IPS DF 6.9 (cell line): ENCODE data around the gene VWC2.
"Not testable (repeated sequence)": the region's sequence is repeated elsewhere in the genome, so short reads cannot be mapped to it uniquely, and the experiment has no call there.

Experiments
- DNase-seq: peaks from one replicate; pipeline ENCODE4 v3.0.0-alpha.2; 2013; ENCODE audit warnings: low read depth, low spot score
- H3K27ac ChIP-seq: one replicate; pipeline ENCODE4 v1.5.1; 2013; ENCODE audit warnings: low read length, control low read depth
- H3K27me3 ChIP-seq: 2 replicates; pipeline ENCODE4 v1.6.1; 2013; ENCODE audit warnings: mild to moderate bottlenecking, low read length; ENCODE audit not compliant: control insufficient read depth, insufficient read depth
- H3K36me3 ChIP-seq: 2 replicates; pipeline ENCODE4 v1.6.1; 2013; ENCODE audit warnings: low read length; ENCODE audit not compliant: control insufficient read depth, insufficient read depth
- H3K4me1 ChIP-seq: 2 replicates; pipeline ENCODE4 v1.6.1; 2013; ENCODE audit warnings: low read length; ENCODE audit not compliant: control insufficient read depth, insufficient read depth
- H3K4me3 ChIP-seq: 2 replicates; pipeline ENCODE4 v1.5.1; 2013; ENCODE audit warnings: mild to moderate bottlenecking, low read length
- H3K9me3 ChIP-seq: 2 replicates; pipeline ENCODE4 v1.6.1; 2013; ENCODE audit warnings: low read length, inconsistent platforms; ENCODE audit not compliant: control insufficient read depth, insufficient read depth
- WGBS: extraction: QIAGEN DNeasy Blood & Tissue Kit; methylation state at CpG from one replicate; pipeline ENCODE4 v1.1.7; 2013; ENCODE audit warnings: mixed read lengths, missing lambda C conversion rate; ENCODE audit not compliant: insufficient read length, insufficient coverage; 5-methylcytosine and 5-hydroxymethylcytosine counted together

Gene VWC2

DNA sequence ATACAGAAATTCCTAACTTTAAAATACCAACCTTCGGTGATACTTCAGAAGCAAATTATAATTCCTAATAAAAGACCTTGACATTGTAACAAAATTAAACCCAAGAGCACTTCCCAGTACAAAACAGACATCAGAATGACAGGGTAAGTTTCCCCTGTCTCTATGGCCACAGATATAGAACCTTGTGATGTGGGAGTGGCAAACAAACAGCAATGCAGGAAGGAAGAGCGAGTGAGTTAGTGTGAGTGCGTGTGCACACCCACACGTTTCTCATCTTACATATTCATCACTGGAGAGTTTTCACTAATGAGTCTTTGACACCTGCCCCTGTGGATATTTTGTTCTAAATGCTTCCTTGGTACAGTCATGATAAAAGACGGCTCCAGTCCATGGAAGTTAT lies 72.2 kb downstream of the VWC2 start:
- no peaks in the 10 kb centered on the region for H3K36me3 ChIP-seq
- WGBS, result no CpG with 5 or more reads among the region's 5 CpGs
- DNase-seq, result no peak
- no peaks in the 10 kb centered on the region for H3K4me1 ChIP-seq
- H3K9me3 ChIP-seq, result no peaks in the 10 kb centered on the region
- H3K27ac ChIP-seq, result no peak overlapping the region
- no peaks in the 10 kb centered on the region for H3K27me3 ChIP-seq
- no peak overlapping the region for H3K4me3 ChIP-seq

- Histone ChIP-seq H3K27me3 (no peaks in the 10 kb centered on the region), H3K36me3 (no peaks in the 10 kb centered on the region), H3K9me3 (no peaks in the 10 kb centered on the region), H3K4me3 (no peak overlapping the region), H3K27ac (no peak overlapping the region), H3K4me1 (no peaks in the 10 kb centered on the region; the same call in 1 of the 2 replicates)
- no CpG with 5 or more reads among the region's 8 CpGs for WGBS
- DNase-seq, result no peak
These were observed 74.9 kb downstream of the VWC2 start for GRCh38 chr7:49848211-49848841.

DNA sequence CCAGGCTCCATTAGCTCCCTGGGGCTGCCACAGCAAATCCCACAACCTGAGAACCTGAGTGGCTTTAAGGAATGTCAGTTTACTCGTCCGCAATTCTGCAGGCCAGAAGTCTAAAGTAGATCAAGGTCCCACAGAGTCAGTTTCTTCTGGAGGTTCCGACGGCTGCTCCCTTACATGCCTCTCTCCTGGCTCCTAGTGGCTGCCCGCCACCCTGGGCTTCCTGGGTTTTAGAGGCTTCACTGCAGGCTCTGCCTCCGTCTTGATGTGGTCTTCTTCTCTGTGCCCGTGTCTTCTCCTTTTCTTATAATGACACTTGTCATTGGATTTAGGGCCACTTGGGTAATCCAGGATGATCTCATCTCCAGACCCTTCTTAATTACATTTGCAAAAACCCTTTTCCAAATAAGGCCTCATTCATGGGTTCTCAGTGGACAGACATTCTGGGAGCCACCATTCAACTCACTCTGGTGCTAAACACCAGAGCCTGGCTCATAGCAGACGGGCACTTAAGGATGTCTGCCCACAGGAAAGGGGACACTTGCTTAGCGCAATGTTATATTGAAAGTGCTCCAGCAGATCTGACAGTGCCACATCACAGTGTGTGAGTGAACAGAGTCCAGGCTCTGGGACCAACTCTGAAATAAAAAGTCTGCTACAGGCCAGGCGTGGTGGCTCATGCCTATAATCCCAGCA lies 77.6 kb downstream of the VWC2 start:
- no peaks in the 10 kb centered on the region for H3K27me3 ChIP-seq
- no peak overlapping the region for H3K27ac ChIP-seq
- no peak overlapping the region for H3K4me3 ChIP-seq
- no CpG with 5 or more reads among the region's 10 CpGs for WGBS
- no peaks in the 10 kb centered on the region; the same call in 1 of the 2 replicates for H3K4me1 ChIP-seq
- DNase-seq, result no peak
- no peaks in the 10 kb centered on the region for H3K36me3 ChIP-seq
- H3K9me3 ChIP-seq, result no peaks in the 10 kb centered on the region

DNA sequence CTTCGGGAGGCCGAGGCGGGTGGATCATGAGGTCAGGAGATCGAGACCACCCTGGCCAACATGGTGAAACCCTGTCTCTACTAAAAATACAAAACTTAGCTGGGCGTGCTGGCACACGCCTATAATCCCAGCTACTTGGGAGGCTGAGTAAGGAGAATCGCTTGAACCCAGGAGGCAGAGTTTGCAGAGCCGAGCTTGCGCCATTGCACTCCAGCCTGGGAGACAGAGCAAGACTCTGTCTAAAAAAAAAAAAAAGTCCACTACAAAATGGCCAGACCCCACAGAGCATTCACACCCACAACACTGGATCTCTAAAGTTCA lies 78.1 kb downstream of the VWC2 start:
- not testable (repeated sequence) for H3K27me3 ChIP-seq, H3K4me3 ChIP-seq, H3K36me3 ChIP-seq, H3K4me1 ChIP-seq, DNase-seq, H3K27ac ChIP-seq, H3K9me3 ChIP-seq
- WGBS, result no CpG with 5 or more reads among the region's 9 CpGs

GRCh38 chr7:49852619-49853462 lies 79.4 kb downstream of the VWC2 start:
- Histone ChIP-seq H3K4me3 (no peak overlapping the region), H3K4me1 (no peaks in the 10 kb centered on the region; the same call in 1 of the 2 replicates), H3K27ac (no peak overlapping the region), H3K36me3 (no peaks in the 10 kb centered on the region), H3K27me3 (no peaks in the 10 kb centered on the region), H3K9me3 (no peaks in the 10 kb centered on the region)
- WGBS, result no CpG with 5 or more reads among the region's 11 CpGs
- peak; percentile 71 for DNase-seq

DNA sequence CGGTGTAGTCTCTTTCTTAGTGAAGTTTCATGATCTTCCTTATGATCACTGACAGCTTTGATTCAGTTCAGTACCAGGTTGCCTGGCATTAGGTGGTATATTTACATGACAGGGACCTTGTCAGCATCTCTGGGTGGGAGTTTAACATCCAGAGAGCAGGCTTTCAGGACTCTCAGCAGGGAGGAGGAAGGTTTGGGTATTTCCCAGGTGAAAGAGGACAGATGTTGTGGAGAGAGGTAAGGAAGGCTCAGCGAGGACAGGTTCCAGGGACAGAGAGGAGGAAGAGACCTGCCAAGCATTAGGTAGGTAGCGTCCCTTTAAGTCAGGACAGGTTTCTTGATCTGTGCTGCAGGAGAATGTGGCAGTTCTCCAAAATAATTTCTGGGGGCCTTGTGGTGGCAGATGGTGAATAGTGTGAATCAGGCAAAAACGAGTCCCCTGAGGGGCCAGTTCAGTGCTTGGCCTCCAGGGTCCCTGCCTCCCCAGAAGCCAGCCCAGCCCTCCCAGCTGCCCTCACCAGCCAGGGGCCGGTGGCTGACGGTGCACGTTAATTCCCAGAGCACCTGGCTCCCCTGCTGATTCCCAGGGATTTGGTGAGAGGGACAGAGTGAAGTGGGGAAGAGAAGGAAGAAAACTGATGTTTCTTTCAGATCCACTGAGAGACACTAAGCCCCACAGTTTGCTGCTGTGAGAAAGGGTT lies 82.0 kb downstream of the VWC2 start:
- Histone ChIP-seq H3K9me3 (no peaks in the 10 kb centered on the region), H3K4me1 (no peaks in the 10 kb centered on the region; the same call in 1 of the 2 replicates), H3K36me3 (no peaks in the 10 kb centered on the region), H3K4me3 (no peak overlapping the region), H3K27ac (no peak overlapping the region), H3K27me3 (no peaks in the 10 kb centered on the region)
- DNase-seq, result no peak
- WGBS, result no CpG with 5 or more reads among the region's 7 CpGs

DNA sequence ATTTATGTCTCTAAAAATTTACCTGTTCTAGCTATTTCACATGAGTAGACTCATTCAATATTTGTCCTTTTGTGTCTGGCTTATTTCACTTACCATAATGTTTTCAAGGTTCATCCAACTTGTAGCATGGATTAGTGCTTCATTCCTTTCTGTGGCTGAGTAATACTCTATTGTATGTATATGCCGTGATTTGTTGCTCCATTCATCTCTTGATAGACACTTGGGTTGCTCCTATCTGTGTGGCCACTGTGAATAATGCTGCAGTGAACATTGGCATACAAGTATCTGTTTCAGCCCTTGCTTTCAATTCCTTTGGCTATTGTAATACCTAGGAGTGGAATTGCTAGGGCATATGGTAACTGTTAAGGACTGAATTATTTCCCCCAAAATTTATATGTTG lies 86.9 kb downstream of the VWC2 start:
- Histone ChIP-seq H3K9me3 (no peaks in the 10 kb centered on the region), H3K4me3 (no peak overlapping the region), H3K4me1 (no peaks in the 10 kb centered on the region), H3K27me3 (no peaks in the 10 kb centered on the region), H3K36me3 (no peaks in the 10 kb centered on the region), H3K27ac (no peak overlapping the region)
- no peak for DNase-seq
- no CpG with 5 or more reads among the region's 1 CpG for WGBS

DNA sequence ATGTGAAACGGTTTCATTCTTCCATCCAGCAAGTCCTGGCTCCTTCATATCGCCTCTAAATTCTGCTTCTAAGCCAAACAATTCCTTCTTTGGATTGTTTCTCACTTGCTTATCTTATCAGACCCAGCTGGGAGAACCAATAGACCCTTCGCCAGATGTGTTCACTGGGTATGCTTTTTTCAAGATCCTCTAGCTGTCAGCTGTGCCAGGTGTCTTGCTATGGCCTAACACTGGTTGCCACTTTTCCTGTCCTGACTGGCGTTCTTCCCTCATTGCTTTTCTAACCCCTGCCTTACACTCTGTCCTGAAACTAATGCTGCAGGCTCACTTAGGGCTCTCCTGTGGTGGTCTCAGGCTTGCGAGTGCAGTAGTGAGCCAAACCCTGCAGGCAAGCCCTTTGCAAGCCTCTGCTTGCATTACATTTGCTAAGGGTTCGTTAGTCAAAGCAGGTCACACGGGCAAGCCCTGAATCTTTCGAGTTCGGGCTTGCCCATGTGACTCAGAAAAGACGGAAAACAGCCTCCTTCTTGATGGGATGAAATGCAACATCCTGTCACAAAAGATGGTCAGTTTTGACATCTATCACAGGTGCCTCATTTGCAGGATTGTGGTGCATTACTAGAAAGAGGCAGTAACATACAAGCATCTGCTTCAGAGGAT lies 92.8 kb downstream of the VWC2 start:
- H3K27ac ChIP-seq, result no peak overlapping the region
- WGBS, result no CpG with 5 or more reads among the region's 10 CpGs
- no peaks in the 10 kb centered on the region for H3K27me3 ChIP-seq
- H3K36me3 ChIP-seq, result no peaks in the 10 kb centered on the region
- H3K4me1 ChIP-seq, result no peaks in the 10 kb centered on the region
- H3K9me3 ChIP-seq, result no peaks in the 10 kb centered on the region
- no peak for DNase-seq
- H3K4me3 ChIP-seq, result no peak overlapping the region

DNA sequence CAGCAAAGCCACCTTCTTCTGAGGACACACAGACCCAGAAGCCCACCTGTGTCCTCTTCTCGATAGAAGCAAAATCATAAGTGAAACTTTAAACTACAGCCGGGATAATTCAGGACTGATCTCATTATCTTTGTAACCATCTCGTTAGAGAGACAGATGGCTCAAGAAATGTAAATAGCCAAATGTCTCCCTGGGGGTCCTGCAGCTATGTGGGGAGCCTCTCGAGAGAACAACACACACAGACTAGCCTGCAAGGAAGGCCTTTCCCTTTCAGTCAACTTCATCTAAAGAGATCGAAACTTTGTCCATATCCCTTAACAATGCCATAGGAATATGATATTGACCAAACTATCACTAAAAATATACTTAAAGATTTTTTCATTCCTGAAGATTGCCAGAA lies 93.5 kb downstream of the VWC2 start:
- H3K36me3 ChIP-seq, result no peaks in the 10 kb centered on the region
- no peak for DNase-seq
- H3K9me3 ChIP-seq, result no peaks in the 10 kb centered on the region
- WGBS, result no CpG with 5 or more reads among the region's 5 CpGs
- no peaks in the 10 kb centered on the region for H3K27me3 ChIP-seq
- no peak overlapping the region for H3K4me3 ChIP-seq
- H3K27ac ChIP-seq, result no peak overlapping the region
- H3K4me1 ChIP-seq, result no peaks in the 10 kb centered on the region

- Histone ChIP-seq H3K36me3 (no peaks in the 10 kb centered on the region), H3K4me3 (no peak overlapping the region), H3K27ac (no peak overlapping the region), H3K27me3 (no peaks in the 10 kb centered on the region), H3K4me1 (no peaks in the 10 kb centered on the region), H3K9me3 (no peaks in the 10 kb centered on the region)
- WGBS, result no CpG with 5 or more reads among the region's 1 CpG
- DNase-seq, result no peak
These were observed 100.0 kb downstream of the VWC2 start for GRCh38 chr7:49873420-49873819.
